H4 (cell line): Measurements from ENCODE around the gene PTPN18. TPM values are rescaled to one million over a fixed set of nuclear protein-coding genes. Genes with fewer than 3 reads are reported as not detected.
A peak's percentile ranks its signal among the peaks of the same experiment; 100 is the strongest.
"Not testable (repeated sequence)": the region's sequence is repeated elsewhere in the genome, so short reads cannot be mapped to it uniquely, and the experiment has no call there.

Source experiments
- DNase-seq: peaks from one replicate; pipeline ENCODE4 v3.0.0-alpha.2; 2015; ENCODE audit warnings: low spot score
- total RNA-seq: library from RNA; depleted of rRNA; stranded (reverse); fragments of >200 nt; shearing (Covaris generic); gene quantifications from 2 replicates; pipeline ENCODE4 v1.2.3, GENCODE V29; 2014; rRNA removed

The PTPN18 gene
- 14.1 and 15.7 TPM in 2 replicates for total RNA-seq

GRCh38 chr2:130355578-130356431, at the start of gene PTPN18:
Gene PTPN18 (plus strand): TSS chr2:130356056. CDS start chr2:130356108, 52 bp downstream.
- peak; percentile 62 for DNase-seq

GRCh38 chr2:130307850-130308249, 48.0 kb upstream of the PTPN18 start:
- no peak for DNase-seq

- DNase-seq, result no peak
Observed at GRCh38 chr2:130310881-130311280, 45.0 kb upstream of the PTPN18 start.

- no peak for DNase-seq
Observed at GRCh38 chr2:130313812-130314334, 42.0 kb upstream of the PTPN18 start.

GRCh38 chr2:130314377-130314776, 41.5 kb upstream of the PTPN18 start:
- DNase-seq, result no peak

- DNase-seq, result no peak
Observed at GRCh38 chr2:130316596-130316995, 39.3 kb upstream of the PTPN18 start.

GRCh38 chr2:130318906-130319305, 37.0 kb upstream of the PTPN18 start:
- DNase-seq, result no peak

- no peak for DNase-seq
Observed at GRCh38 chr2:130319536-130319935, 36.3 kb upstream of the PTPN18 start.

- peak; percentile 78 for DNase-seq
Observed at GRCh38 chr2:130327703-130328527, 27.9 kb upstream of the PTPN18 start.

GRCh38 chr2:130328710-130329109, 27.1 kb upstream of the PTPN18 start:
- DNase-seq, result no peak

- DNase-seq, result peak; percentile 67
Observed at GRCh38 chr2:130332271-130333073, 23.4 kb upstream of the PTPN18 start.

GRCh38 chr2:130333253-130333652, 22.6 kb upstream of the PTPN18 start:
- DNase-seq, result not testable (repeated sequence)

- DNase-seq, result no peak
Observed at GRCh38 chr2:130334026-130334425, 21.8 kb upstream of the PTPN18 start.

GRCh38 chr2:130335226-130335625, 20.6 kb upstream of the PTPN18 start:
- DNase-seq, result no peak

- DNase-seq, result no peak
Observed at GRCh38 chr2:130336150-130336876, 19.5 kb upstream of the PTPN18 start.

GRCh38 chr2:130336877-130337734, 18.8 kb upstream of the PTPN18 start:
- no peak for DNase-seq

GRCh38 chr2:130337735-130338325, 18.0 kb upstream of the PTPN18 start:
- no peak for DNase-seq

- DNase-seq, result no peak
Observed at GRCh38 chr2:130338793-130339345, 17.0 kb upstream of the PTPN18 start.
